IMR-90 (cell line): Measurements from ENCODE around the gene PRDM12.

Experiments
- BHLHE40 ChIP-seq: fragments of 150-350 bp; IDR thresholded peaks from 2 replicates; pipeline ENCODE4 v1.6.1; 2016; ENCODE audit warnings: mild to moderate bottlenecking, low read depth, low read length
- POLR2A ChIP-seq: IDR thresholded peaks from 2 replicates; pipeline ENCODE4 v1.6.1; 2012; ENCODE audit warnings: mild to moderate bottlenecking, low read depth, low read length
- RAD21 ChIP-seq: IDR thresholded peaks from 2 replicates; pipeline ENCODE4 v1.6.1; 2012; ENCODE audit warnings: low read length, improper control_type of control experiment

DNA sequence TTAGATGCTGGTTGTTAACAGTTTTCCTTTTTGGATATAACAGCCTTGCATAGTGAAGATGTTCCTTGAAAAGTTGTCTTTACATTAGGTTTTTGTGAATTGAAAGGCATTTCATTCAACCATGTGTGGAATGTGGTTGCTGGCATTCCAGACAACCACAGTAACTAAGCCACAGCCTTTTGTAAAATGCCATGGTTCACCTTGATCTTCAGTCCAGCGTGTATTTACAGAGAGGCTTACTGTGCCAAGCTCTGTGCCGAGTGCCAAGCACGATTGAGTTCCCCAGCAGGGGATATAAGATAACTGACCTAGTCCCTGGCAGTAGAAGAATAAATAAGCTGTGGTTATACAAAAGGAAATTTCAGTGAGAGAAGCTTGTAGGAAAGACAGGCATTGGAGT is 34.1 kb downstream of the PRDM12 start:
- TF ChIP-seq BHLHE40 (no peak), RAD21 (no peak), POLR2A (no peak)
